Sigmoid colon (tissue), 3 donors: ENCODE data around the gene NRXN3.

ENCODE experiments used
- CTCF ChIP-seq, 4 experiments: fragments of 450-650 bp in 3 of 4; fragments of 200-600 bp in 1 of 4; IDR thresholded peaks; one replicate each; pipeline ENCODE4 v1.5.1; 2016 to 2019; ENCODE audit warnings: antibody characterized with exemption in 4 of 4, mild to moderate bottlenecking in 3 of 4, moderate library complexity in 2 of 4
- POLR2A ChIP-seq, 2 donors: fragments of 450-650 bp; IDR thresholded peaks; one replicate each; pipeline ENCODE4 v1.6.1; 2016; ENCODE audit warnings: antibody characterized with exemption in 2 of 2, mild to moderate bottlenecking in 2 of 2, moderate library complexity in 2 of 2

- TF ChIP-seq CTCF (IDR thresholded peaks at IDR 0.05) (no peak), POLR2A (IDR thresholded peaks at IDR 0.05) (no peak)
Observed at GRCh38 chr14:78486621-78487020, 316.4 kb downstream of the NRXN3 start.
